GM13976 (cell line): ENCODE results near the gene RPS16.

Source experiments
- DNase-seq: peaks from one replicate; pipeline ENCODE4 v3.0.0; 2012; ENCODE audit warnings: low spot score
- CTCF ChIP-seq: IDR thresholded peaks from 2 replicates; pipeline ENCODE4 v1.5.1; 2012; ENCODE audit warnings: borderline replicate concordance, mild to moderate bottlenecking; ENCODE audit not compliant: insufficient read depth; ENCODE audit errors: extremely low read depth, missing control alignments, control extremely low read depth
- in situ Hi-C: fragments of 300-500 bp; cut with MboI; formaldehyde crosslinking; loops from one replicate; pipeline ENCODE4 v1.12.0; 2022; ENCODE audit warnings: low sequenced_read_pairs, mixed read lengths, inconsistent platforms; ENCODE audit not compliant: unreplicated experiment

The RPS16 gene

GRCh38 chr19:39413272-39413910 is 22.4 kb downstream of the RPS16 start:
- no peak for TF ChIP-seq CTCF
- peak; percentile 66 for DNase-seq

DNA sequence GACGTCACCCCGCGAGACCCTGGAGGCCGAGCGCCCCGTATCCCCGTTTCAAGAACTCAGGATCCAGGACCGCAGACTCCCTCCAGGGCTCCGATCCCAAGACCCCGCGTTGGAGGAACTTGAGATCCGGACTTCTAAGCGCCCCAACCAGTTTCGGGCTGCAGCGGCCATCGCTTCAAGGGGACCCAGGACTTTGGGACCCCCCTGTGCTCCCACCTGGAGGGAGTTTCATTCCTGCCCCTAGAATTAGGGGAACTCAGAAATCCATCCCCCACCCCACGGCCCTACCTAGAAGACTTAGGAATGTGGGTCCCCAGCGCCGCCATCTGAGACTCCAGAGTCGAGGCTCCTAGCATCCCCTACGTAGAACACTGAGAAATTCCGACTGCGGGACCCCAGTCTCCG is 22.9 kb downstream of the RPS16 start:
- TF ChIP-seq CTCF, result no peak
- DNase-seq, result no peak
- in situ Hi-C loops, result no loop called here

More at GRCh38 chr19:39413272-39413910, 22.4 kb downstream of the RPS16 start:
- in situ Hi-C loops, result no loop called here

DNA sequence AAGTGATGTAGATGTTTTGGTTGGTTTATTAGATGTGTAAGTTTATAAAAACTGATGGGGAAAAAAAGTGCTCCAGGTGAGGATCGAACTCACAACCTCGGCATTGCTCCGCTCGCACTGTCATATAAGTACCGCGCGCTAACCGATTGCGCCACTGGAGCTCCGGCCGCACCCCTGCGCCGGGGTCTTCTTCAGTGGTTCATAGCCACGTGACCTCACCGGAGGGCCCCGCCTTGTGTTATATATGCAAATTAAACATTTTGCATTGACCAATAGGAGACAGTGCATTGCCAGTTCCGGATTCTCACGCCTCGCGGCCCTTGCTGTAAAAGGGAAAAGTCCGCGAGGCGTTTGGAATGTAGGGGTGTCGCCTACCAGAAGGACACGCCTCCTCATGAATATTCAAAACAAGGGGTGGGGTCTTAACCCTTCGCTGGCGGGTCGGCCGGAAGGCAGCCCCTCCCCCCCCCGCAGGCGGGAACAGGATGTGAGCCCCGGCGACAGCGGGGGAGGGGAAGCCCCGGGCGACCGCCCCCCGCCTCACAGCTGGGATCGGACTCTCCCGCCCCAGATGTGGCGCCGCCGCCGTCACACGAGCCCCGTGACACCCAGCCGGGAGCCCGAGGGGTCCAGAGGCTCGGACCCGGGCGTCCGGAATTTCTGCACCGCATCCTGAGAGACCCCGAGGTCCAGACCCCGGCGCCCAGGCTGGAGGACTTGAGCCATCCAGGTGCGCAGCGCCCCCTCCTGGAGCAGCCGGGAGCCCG is 23.5 kb downstream of the RPS16 start, which contains the start of gene PLEKHG2:
TSS of gene PLEKHG2 (plus strand) at position 570 of the 767 bp plus-strand sequence. CDS start 1,418 bp downstream, outside the sequence.
- DNase-seq, result peak; percentile 98
- in situ Hi-C loops, result no loop called here
- peak; percentile 90 for TF ChIP-seq CTCF

DNA sequence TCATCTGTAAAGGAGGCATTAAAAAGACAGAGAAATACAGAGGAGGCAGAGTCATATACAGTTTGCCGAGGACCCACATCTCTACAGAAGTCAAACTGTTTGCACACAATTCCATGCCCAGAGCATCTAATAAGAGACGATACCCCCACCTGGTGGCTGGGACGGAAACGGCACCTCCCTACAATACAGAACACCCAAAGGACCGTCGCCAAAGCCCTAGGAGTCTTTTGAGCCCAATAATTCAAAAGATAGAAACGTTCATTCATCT is 24.0 kb downstream of the RPS16 start:
- peak; percentile 70 for DNase-seq
- peak; percentile 77 for TF ChIP-seq CTCF
- in situ Hi-C loops, result no loop called here

DNA sequence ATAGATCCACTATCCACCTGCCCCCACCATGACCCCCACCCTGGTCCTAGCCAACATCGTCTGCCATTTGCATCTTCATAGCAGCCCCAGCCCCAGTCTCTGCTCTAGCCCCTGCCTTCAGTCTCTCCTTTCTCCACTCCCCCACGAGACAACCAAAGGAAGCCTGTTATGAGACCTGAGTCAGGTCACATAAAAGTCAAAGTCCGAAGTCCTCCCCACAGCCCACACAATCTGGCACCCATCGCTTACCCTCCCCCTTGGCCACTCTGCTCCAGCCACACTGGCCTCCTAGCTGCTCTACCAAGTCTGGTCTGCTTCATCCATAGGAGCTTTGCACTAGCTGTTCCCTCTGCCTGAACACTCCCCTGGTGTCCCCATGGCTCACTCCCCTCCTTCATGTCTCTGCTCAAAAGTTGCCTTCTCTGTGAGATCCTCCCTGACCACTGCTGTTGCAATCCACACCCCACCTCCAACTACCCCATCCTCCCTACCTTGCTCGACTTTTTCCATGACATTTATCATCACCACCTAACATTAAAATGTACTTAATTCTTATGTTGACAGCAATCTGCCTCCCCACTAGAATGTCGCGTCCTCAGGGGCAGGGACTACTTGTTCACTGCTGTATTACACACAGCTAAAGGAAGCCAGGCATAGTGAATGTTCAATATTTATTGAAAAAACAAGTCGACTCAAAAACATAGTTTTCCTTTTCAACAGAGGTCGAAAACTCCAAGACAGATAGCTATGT is 24.5 kb downstream of the RPS16 start:
- no peak for TF ChIP-seq CTCF
- no peak for DNase-seq
- in situ Hi-C loops, result no loop called here

DNA sequence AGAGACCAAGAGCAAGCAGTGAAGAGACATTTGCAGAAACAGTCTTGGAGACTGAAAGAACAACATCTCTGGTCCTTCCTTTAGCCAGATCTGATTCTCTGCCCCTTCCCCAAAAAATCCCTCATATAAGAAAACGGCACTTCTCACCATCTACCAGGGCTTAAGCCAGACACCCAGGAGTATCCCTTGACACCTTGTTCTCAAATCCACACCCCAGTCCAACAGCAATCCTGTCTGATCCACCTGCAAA is 25.0 kb downstream of the RPS16 start:
- no peak for DNase-seq
- no peak for TF ChIP-seq CTCF
- in situ Hi-C loops, result no loop called here
